ENCODE results near the gene IFTAP. TPM values are rescaled to one million over a fixed set of nuclear protein-coding genes. Genes with fewer than 3 reads are reported as not detected.

IFTAP gene
- total and polyA plus RNA-seq, 2 donors (not counting 3 experiments of a cell fraction or from before 2014, with no cell fraction given) = 15.8 to 19.6 TPM

- TF ChIP-seq JUN (IDR thresholded peaks at IDR 0.05; ENCODE audit: borderline replicate concordance, insufficient read depth, insufficient read length, low read depth) (no peak), MAX (IDR thresholded peaks at IDR 0.05; ENCODE audit: insufficient read depth, insufficient read length) (no peak), POLR2AphosphoS5 (IDR thresholded peaks at IDR 0.05; ENCODE audit: insufficient read depth, low read depth, low read length) (no peak), MYC (IDR thresholded peaks at IDR 0.05; ENCODE audit: low read depth, low read length) (no peak), EZH2 (IDR thresholded peaks at IDR 0.05; ENCODE audit: borderline replicate concordance, low read depth, low read length, severe bottlenecking) (no peak)
- ChIA-PET POLR2A (no interaction called here), CTCF (interaction anchor here (6.8 kb wide), 1 partner anchor 11 kb away, joined by 42 read pairs; no protein-coding TSS in a partner anchor)
- FAIRE-seq (no peak), DNase-seq (ENCODE audit: low read depth, low spot score) (no peak)
- no peak overlapping the region for H3K4me3 ChIP-seq (replicated peaks in 1 of 3; ENCODE audit: insufficient read depth in 1 of 3, low read depth in 1 of 3, low read length in 3 of 3)
- H3K36me3 ChIP-seq (ENCODE audit: control insufficient read depth in 2 of 2, extremely low read depth in 1 of 2, insufficient read depth in 2 of 2, low read length in 2 of 2) = no peaks in the 10 kb centered on the region
- no TSS peak for BruUV-seq (replicated peaks)
- no peak overlapping the region for H2AFZ ChIP-seq (ENCODE audit: low read depth, low read length)
- no peaks in the 10 kb centered on the region for H3K9me1 ChIP-seq (replicated peaks; ENCODE audit: control insufficient read depth, extremely low read depth, insufficient read depth, low read length)
- H3K27ac ChIP-seq (ENCODE audit: insufficient read depth, low read depth, low read length) = no peak overlapping the region
- H4K20me1 ChIP-seq (replicated peaks; ENCODE audit: control insufficient read depth, extremely low read depth, insufficient read depth, low read length) = no peaks in the 10 kb centered on the region
- no peaks in the 10 kb centered on the region for H3K4me1 ChIP-seq (ENCODE audit: control insufficient read depth, extremely low read depth, insufficient read depth, low read length)
- H3K9ac ChIP-seq (replicated peaks; ENCODE audit: extremely low read depth, insufficient read depth, low read length) = no peak overlapping the region
- intact Hi-C loops (cut with micrococcal nuclease) (no loop called here), dilution Hi-C loops (cut with MboI; ENCODE audit: extremely low pct_ligation_motif_present, low sequenced_read_pairs) (no loop called here)
- H3K4me2 ChIP-seq (ENCODE audit: insufficient read depth, low read length) = no peak overlapping the region
- H3K27me3 ChIP-seq (ENCODE audit: control insufficient read depth in 2 of 2, insufficient read depth in 2 of 2, low read length in 2 of 2) = no peaks in the 10 kb centered on the region
- no peaks in the 10 kb centered on the region for H3K9me3 ChIP-seq (replicated peaks; ENCODE audit: control insufficient read depth, insufficient read depth, low read length)
- no peaks in the 10 kb centered on the region for H3K79me2 ChIP-seq (ENCODE audit: control insufficient read depth, insufficient read depth, low read length)
These were observed 19.8 kb upstream of the IFTAP start for GRCh38 chr11:36574486-36574885.

- H3K9me1 ChIP-seq (replicated peaks; ENCODE audit: control insufficient read depth, extremely low read depth, insufficient read depth, low read length) = no peaks in the 10 kb centered on the region
- H4K20me1 ChIP-seq (replicated peaks; ENCODE audit: control insufficient read depth, extremely low read depth, insufficient read depth, low read length) = no peaks in the 10 kb centered on the region
- no TSS peak for BruUV-seq (replicated peaks)
- H2AFZ ChIP-seq (ENCODE audit: low read depth, low read length) = no peak overlapping the region
- no peaks in the 10 kb centered on the region for H3K36me3 ChIP-seq (ENCODE audit: control insufficient read depth in 2 of 2, extremely low read depth in 1 of 2, insufficient read depth in 2 of 2, low read length in 2 of 2)
- H3K4me3 ChIP-seq (replicated peaks in 1 of 3; ENCODE audit: insufficient read depth in 1 of 3, low read depth in 1 of 3, low read length in 3 of 3) = no peak overlapping the region
- no peaks in the 10 kb centered on the region for H3K9me3 ChIP-seq (replicated peaks; ENCODE audit: control insufficient read depth, insufficient read depth, low read length)
- FAIRE-seq = no peak
- ChIA-PET POLR2A (no interaction called here), CTCF (interaction anchor here (6.8 kb wide), 1 partner anchor 14 kb away, joined by 42 read pairs; no protein-coding TSS in a partner anchor)
- no peak overlapping the region for H3K27ac ChIP-seq (ENCODE audit: insufficient read depth, low read depth, low read length)
- H3K79me2 ChIP-seq (ENCODE audit: control insufficient read depth, insufficient read depth, low read length) = no peaks in the 10 kb centered on the region
- no peak overlapping the region for H3K4me2 ChIP-seq (ENCODE audit: insufficient read depth, low read length)
- TF ChIP-seq POLR2A (IDR thresholded peaks at IDR 0.05; ENCODE audit: low read depth, low read length) (no peak), EZH2 (IDR thresholded peaks at IDR 0.05; ENCODE audit: borderline replicate concordance, low read depth, low read length, severe bottlenecking) (no peak), JUN (IDR thresholded peaks at IDR 0.05; ENCODE audit: borderline replicate concordance, insufficient read depth, insufficient read length, low read depth) (no peak), CTCF (IDR thresholded peaks at IDR 0.05; ENCODE audit: extremely low read depth in 1 of 2, insufficient read depth in 1 of 2, low read depth in 1 of 2, low read length in 2 of 2) (no peak), FOS (IDR thresholded peaks at IDR 0.05; ENCODE audit: borderline replicate concordance, insufficient read depth, low read length) (no peak), MAX (IDR thresholded peaks at IDR 0.05; ENCODE audit: insufficient read depth, insufficient read length) (no peak), POLR2AphosphoS5 (IDR thresholded peaks at IDR 0.05; ENCODE audit: insufficient read depth, low read depth, low read length) (no peak)
- dilution Hi-C loops (cut with MboI; ENCODE audit: extremely low pct_ligation_motif_present, low sequenced_read_pairs) = no loop called here
- no peak for DNase-seq (ENCODE audit: low read depth, low spot score)
- intact Hi-C loops (cut with micrococcal nuclease) = no loop called here
- H3K9ac ChIP-seq (replicated peaks; ENCODE audit: extremely low read depth, insufficient read depth, low read length) = no peak overlapping the region
- H3K4me1 ChIP-seq (ENCODE audit: control insufficient read depth, extremely low read depth, insufficient read depth, low read length) = no peaks in the 10 kb centered on the region
- H3K27me3 ChIP-seq (ENCODE audit: control insufficient read depth in 2 of 2, insufficient read depth in 2 of 2, low read length in 2 of 2) = no peaks in the 10 kb centered on the region
These were observed 16.9 kb upstream of the IFTAP start for GRCh38 chr11:36577373-36577772.

Measured in endothelial cell of umbilical vein (primary cell).